Neural cell (in vitro differentiated cells): ENCODE measurements around the gene RNF13. TPM values are rescaled to one million over a fixed set of nuclear protein-coding genes. Genes with fewer than 3 reads are reported as not detected.

ENCODE experiments used
- H2AFZ ChIP-seq: fragments of 200-600, 300-800 bp; sonication (generic), shearing (Covaris generic); 2 replicates; pipeline ENCODE4 v1.6.0; 2014; ENCODE audit warnings: low read depth, mild to moderate bottlenecking, antibody characterized with exemption, low read length, moderate library complexity
- H3F3A ChIP-seq: fragments of 200-600 bp; shearing (Covaris generic); 2 replicates; pipeline ENCODE4 v1.6.1; 2016; ENCODE audit warnings: mild to moderate bottlenecking, moderate library complexity, mixed read lengths, antibody characterized with exemption, low read length; ENCODE audit not compliant: insufficient read depth, poor library complexity, severe bottlenecking
- H3K27ac ChIP-seq: fragments of 200-600, 300-800 bp; sonication (generic), shearing (Covaris generic); 2 replicates; pipeline ENCODE4 v1.5.1; 2014; ENCODE audit warnings: mild to moderate bottlenecking, low read length, moderate library complexity
- H3K27me3 ChIP-seq: fragments of 300-800, 200-600 bp; sonication (generic), shearing (Covaris generic); 2 replicates; pipeline ENCODE4 v1.6.0; 2014; ENCODE audit warnings: mild to moderate bottlenecking, low read depth, low read length, moderate library complexity; ENCODE audit not compliant: insufficient read depth
- H3K36me3 ChIP-seq: fragments of 300-800, 200-600 bp; sonication (generic), shearing (Covaris generic); 2 replicates; pipeline ENCODE4 v1.5.1; 2014; ENCODE audit warnings: mild to moderate bottlenecking, antibody characterized with exemption, low read length, moderate library complexity; ENCODE audit not compliant: insufficient read depth
- H3K4me2 ChIP-seq: fragments of 300-800, 200-600 bp; sonication (generic), shearing (Covaris generic); 2 replicates; pipeline ENCODE4 v1.6.0; 2014; ENCODE audit warnings: mild to moderate bottlenecking, low read length
- H3K4me3 ChIP-seq: fragments of 300-800, 200-600 bp; sonication (generic), shearing (Covaris generic); 2 replicates; pipeline ENCODE4 v1.5.1; 2014; ENCODE audit warnings: mild to moderate bottlenecking, low read length, moderate library complexity
- H3K79me2 ChIP-seq: fragments of 200-600 bp; shearing (Covaris generic); replicated peaks from 2 replicates; pipeline ENCODE4 v1.6.0; 2014; ENCODE audit warnings: mild to moderate bottlenecking, low read length, moderate library complexity; ENCODE audit not compliant: insufficient read depth
- H3K9ac ChIP-seq: fragments of 300-800, 200-600 bp; sonication (generic), shearing (Covaris generic); 2 replicates; pipeline ENCODE4 v1.6.1; 2016; ENCODE audit warnings: mild to moderate bottlenecking, low read length, mixed read lengths
- H3K9me2 ChIP-seq: fragments of 200-600 bp; shearing (Covaris generic); 2 replicates; pipeline ENCODE4 v1.6.1; 2016; ENCODE audit warnings: mild to moderate bottlenecking, low read length, mixed read lengths; ENCODE audit not compliant: insufficient read depth
- H3K9me3 ChIP-seq: fragments of 200-600, 300-800 bp; sonication (generic), shearing (Covaris generic); 2 replicates; pipeline ENCODE4 v1.6.1; 2016; ENCODE audit warnings: mild to moderate bottlenecking, mixed run types, low read length, moderate library complexity, mixed read lengths
- H4K20me1 ChIP-seq: fragments of 200-600 bp; shearing (Covaris generic); 2 replicates; pipeline ENCODE4 v1.6.1; 2016; ENCODE audit warnings: mild to moderate bottlenecking, mixed run types; ENCODE audit not compliant: insufficient read depth
- EP300 ChIP-seq: fragments of 450-650 bp; conservative IDR thresholded peaks from 2 replicates; pipeline ENCODE4 v1.6.1; 2014; ENCODE audit warnings: antibody characterized with exemption, mild to moderate bottlenecking, moderate library complexity; ENCODE audit not compliant: poor library complexity, severe bottlenecking
- EZH2 ChIP-seq: fragments of 200-600, 300-800 bp; shearing (Covaris generic), sonication (generic); IDR thresholded peaks from 2 replicates; pipeline ENCODE4 v1.6.1; 2014; ENCODE audit warnings: antibody characterized with exemption, low read length, borderline replicate concordance, mild to moderate bottlenecking; ENCODE audit not compliant: insufficient read depth, poor library complexity, severe bottlenecking
- MXI1 ChIP-seq: fragments of 450-650 bp; conservative IDR thresholded peaks from 2 replicates; pipeline ENCODE4 v1.6.1; 2014; ENCODE audit warnings: antibody characterized with exemption, mild to moderate bottlenecking; ENCODE audit not compliant: poor library complexity, severe bottlenecking
- POLR2AphosphoS5 ChIP-seq: IDR thresholded peaks from 2 replicates; pipeline ENCODE4 v1.6.1; 2012
- RAD21 ChIP-seq: fragments of 450-650 bp; conservative IDR thresholded peaks from 2 replicates; pipeline ENCODE4 v1.6.1; 2014; ENCODE audit warnings: antibody characterized with exemption, mild to moderate bottlenecking, moderate library complexity
- SMC3 ChIP-seq: fragments of 450-650 bp; conservative IDR thresholded peaks from 2 replicates; pipeline ENCODE4 v1.6.1; 2014; ENCODE audit warnings: antibody characterized with exemption, mild to moderate bottlenecking, moderate library complexity; ENCODE audit not compliant: poor library complexity
- TAF1 ChIP-seq: IDR thresholded peaks from 2 replicates; pipeline ENCODE4 v1.6.1; 2012; ENCODE audit warnings: low read depth
- polyA plus RNA-seq: library from polyadenylated mRNA; depleted of rRNA; stranded (reverse); fragments of >200 nt; gene quantifications from 2 replicates; pipeline ENCODE4 v1.2.3, GENCODE V29; 2014
- TF ChIP-seq, protein P1 (sequence below): fragments of 450-650 bp; IDR thresholded peaks from 2 replicates; pipeline ENCODE4 v1.5.1; 2014; ENCODE audit warnings: antibody characterized with exemption, mild to moderate bottlenecking, moderate library complexity; ENCODE audit not compliant: poor library complexity, severe bottlenecking
- TF ChIP-seq, protein P2 (sequence below): IDR thresholded peaks from 2 replicates; pipeline ENCODE4 v1.6.1; 2012; ENCODE audit warnings: borderline replicate concordance

The RNF13 gene
- polyA plus RNA-seq, 1 donor from 2014 or later, result 52.3 TPM

DNA sequence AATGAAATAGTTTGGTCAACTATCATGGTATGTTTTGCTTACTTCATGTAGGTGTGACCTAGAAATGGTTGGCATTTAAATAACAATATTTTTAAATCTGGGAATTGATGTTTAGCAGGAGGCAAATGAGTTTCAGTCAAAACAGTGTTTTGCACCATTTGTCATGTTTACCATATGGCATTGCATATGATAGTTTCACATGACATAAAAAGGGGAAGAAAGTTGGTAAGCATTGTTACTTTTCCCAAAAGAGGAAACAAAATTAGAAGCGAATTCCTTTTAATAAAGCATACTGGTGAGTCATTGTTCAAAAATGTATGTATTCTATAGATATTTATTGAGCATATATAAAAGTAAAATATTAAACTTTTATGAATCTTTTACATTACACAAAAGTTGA lies 2.3 kb downstream of the RNF13 start:
- Histone ChIP-seq H3K79me2 (peaks cover 54% of the 10 kb centered on the region), H3K4me3 (peak overlapping the region; percentile 87), H3K9me3 (no peaks in the 10 kb centered on the region), H4K20me1 (no peaks in the 10 kb centered on the region), H3K9ac (no peak overlapping the region), H3K9me2 (no peaks in the 10 kb centered on the region), H3K36me3 (no peaks in the 10 kb centered on the region), H3K4me2 (peak overlapping the region; percentile 97), H3K27me3 (no peaks in the 10 kb centered on the region), H2AFZ (no peak overlapping the region), H3F3A (no peaks in the 10 kb centered on the region), H3K27ac (no peak overlapping the region)
- TF ChIP-seq EP300, result no peak
- TF ChIP-seq, protein P1, sequence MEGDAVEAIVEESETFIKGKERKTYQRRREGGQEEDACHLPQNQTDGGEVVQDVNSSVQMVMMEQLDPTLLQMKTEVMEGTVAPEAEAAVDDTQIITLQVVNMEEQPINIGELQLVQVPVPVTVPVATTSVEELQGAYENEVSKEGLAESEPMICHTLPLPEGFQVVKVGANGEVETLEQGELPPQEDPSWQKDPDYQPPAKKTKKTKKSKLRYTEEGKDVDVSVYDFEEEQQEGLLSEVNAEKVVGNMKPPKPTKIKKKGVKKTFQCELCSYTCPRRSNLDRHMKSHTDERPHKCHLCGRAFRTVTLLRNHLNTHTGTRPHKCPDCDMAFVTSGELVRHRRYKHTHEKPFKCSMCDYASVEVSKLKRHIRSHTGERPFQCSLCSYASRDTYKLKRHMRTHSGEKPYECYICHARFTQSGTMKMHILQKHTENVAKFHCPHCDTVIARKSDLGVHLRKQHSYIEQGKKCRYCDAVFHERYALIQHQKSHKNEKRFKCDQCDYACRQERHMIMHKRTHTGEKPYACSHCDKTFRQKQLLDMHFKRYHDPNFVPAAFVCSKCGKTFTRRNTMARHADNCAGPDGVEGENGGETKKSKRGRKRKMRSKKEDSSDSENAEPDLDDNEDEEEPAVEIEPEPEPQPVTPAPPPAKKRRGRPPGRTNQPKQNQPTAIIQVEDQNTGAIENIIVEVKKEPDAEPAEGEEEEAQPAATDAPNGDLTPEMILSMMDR, result no peak
- TF ChIP-seq RAD21, result no peak

DNA sequence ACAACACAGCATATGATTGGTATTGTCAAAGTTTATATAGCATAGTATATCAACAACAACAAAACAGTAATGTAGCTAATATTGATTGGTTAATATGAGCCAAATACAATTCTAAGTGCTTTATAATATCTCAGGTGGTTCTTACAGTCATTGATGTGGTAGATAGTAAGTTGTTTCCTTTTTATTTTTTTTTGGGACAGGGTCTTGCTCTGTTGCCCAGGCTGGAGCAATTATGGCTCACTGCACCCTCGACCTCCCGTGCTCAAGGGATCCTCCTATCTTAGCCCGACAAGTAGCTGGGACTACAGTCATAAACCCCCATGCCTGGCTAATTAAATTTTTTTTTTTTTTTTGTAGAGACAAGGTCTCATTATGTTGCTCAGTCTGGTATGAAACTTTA lies 2.7 kb downstream of the RNF13 start:
- H3K27me3 ChIP-seq, result no peaks in the 10 kb centered on the region
- no peaks in the 10 kb centered on the region for H3F3A ChIP-seq
- H2AFZ ChIP-seq, result no peak overlapping the region
- no peak overlapping the region for H3K9ac ChIP-seq
- no peak overlapping the region for H3K27ac ChIP-seq
- H3K9me2 ChIP-seq, result no peaks in the 10 kb centered on the region
- no peaks in the 10 kb centered on the region for H4K20me1 ChIP-seq
- TF ChIP-seq, protein P1, result no peak
- TF ChIP-seq POLR2AphosphoS5, result no peak
- TF ChIP-seq, protein P2, sequence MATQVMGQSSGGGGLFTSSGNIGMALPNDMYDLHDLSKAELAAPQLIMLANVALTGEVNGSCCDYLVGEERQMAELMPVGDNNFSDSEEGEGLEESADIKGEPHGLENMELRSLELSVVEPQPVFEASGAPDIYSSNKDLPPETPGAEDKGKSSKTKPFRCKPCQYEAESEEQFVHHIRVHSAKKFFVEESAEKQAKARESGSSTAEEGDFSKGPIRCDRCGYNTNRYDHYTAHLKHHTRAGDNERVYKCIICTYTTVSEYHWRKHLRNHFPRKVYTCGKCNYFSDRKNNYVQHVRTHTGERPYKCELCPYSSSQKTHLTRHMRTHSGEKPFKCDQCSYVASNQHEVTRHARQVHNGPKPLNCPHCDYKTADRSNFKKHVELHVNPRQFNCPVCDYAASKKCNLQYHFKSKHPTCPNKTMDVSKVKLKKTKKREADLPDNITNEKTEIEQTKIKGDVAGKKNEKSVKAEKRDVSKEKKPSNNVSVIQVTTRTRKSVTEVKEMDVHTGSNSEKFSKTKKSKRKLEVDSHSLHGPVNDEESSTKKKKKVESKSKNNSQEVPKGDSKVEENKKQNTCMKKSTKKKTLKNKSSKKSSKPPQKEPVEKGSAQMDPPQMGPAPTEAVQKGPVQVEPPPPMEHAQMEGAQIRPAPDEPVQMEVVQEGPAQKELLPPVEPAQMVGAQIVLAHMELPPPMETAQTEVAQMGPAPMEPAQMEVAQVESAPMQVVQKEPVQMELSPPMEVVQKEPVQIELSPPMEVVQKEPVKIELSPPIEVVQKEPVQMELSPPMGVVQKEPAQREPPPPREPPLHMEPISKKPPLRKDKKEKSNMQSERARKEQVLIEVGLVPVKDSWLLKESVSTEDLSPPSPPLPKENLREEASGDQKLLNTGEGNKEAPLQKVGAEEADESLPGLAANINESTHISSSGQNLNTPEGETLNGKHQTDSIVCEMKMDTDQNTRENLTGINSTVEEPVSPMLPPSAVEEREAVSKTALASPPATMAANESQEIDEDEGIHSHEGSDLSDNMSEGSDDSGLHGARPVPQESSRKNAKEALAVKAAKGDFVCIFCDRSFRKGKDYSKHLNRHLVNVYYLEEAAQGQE, result no peak
- H3K79me2 ChIP-seq, result peaks cover 55% of the 10 kb centered on the region
- no peaks in the 10 kb centered on the region for H3K9me3 ChIP-seq
- no peak overlapping the region for H3K4me2 ChIP-seq
- H3K4me3 ChIP-seq, result peak overlapping the region; percentile 87
- H3K36me3 ChIP-seq, result no peaks in the 10 kb centered on the region

DNA sequence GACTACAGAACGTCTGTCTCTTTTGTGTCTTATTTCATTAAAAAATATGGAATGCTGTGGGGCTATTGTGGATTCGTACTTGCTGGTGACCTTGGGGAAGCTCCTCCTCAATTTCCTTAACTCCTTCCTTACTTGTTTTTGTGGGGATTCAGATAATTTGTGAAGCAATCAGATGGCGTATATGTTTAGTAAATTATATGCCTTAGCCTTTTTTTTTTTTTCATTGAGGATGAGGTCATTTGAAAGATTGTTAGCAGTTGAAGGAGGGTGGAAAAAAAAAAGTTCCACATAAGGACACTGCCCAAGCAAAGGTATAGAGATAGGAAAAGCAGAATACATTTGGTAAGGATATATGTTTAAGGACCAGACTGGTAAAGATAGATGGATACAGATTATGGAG lies 3.3 kb downstream of the RNF13 start:
- H3K27me3 ChIP-seq, result no peaks in the 10 kb centered on the region
- peak overlapping the region; percentile 87 for H3K4me3 ChIP-seq
- no peaks in the 10 kb centered on the region for H4K20me1 ChIP-seq
- H2AFZ ChIP-seq, result no peak overlapping the region
- H3K9me3 ChIP-seq, result peaks cover 3% of the 10 kb centered on the region
- H3F3A ChIP-seq, result no peaks in the 10 kb centered on the region
- H3K9me2 ChIP-seq, result no peaks in the 10 kb centered on the region
- H3K9ac ChIP-seq, result no peak overlapping the region
- H3K79me2 ChIP-seq, result peaks cover 61% of the 10 kb centered on the region
- TF ChIP-seq SMC3, result no peak
- TF ChIP-seq MXI1, result no peak
- TF ChIP-seq POLR2AphosphoS5, result no peak
- TF ChIP-seq EZH2, result no peak
- TF ChIP-seq RAD21, result no peak
- TF ChIP-seq TAF1, result no peak
- TF ChIP-seq, protein P1, result no peak
- no peak overlapping the region for H3K4me2 ChIP-seq
- H3K36me3 ChIP-seq, result no peaks in the 10 kb centered on the region
- no peak overlapping the region for H3K27ac ChIP-seq
